Measurements from ENCODE around the gene USP13.
"Not testable (repeated sequence)": the region's sequence is repeated elsewhere in the genome, so short reads cannot be mapped to it uniquely, and the experiment has no call there.

Gene USP13

GRCh38 chr3:179738998-179739397, 86.2 kb downstream of the USP13 start:
- no peak for DNase-seq

GRCh38 chr3:179739816-179740594, 87.2 kb downstream of the USP13 start:
- DNase-seq, result no peak

- no peak for DNase-seq
Observed at GRCh38 chr3:179743913-179744312, 91.1 kb downstream of the USP13 start.

GRCh38 chr3:179744667-179745066, 91.8 kb downstream of the USP13 start:
- no peak for DNase-seq

- DNase-seq, result no peak
Observed at GRCh38 chr3:179745079-179745478, 92.2 kb downstream of the USP13 start.

- DNase-seq, result no peak
Observed at GRCh38 chr3:179745716-179746115, 92.9 kb downstream of the USP13 start.

- DNase-seq, result peak; percentile 4
Observed at GRCh38 chr3:179750720-179751328, 98.0 kb downstream of the USP13 start.

- no peak for DNase-seq
Observed at GRCh38 chr3:179760944-179761343, 108.1 kb downstream of the USP13 start.

GRCh38 chr3:179765396-179765795, 112.6 kb downstream of the USP13 start:
- no peak for DNase-seq

- DNase-seq, result no peak
Observed at GRCh38 chr3:179766416-179767133, 113.7 kb downstream of the USP13 start.

- no peak for DNase-seq
Observed at GRCh38 chr3:179768080-179768479, 115.2 kb downstream of the USP13 start.

- DNase-seq, result no peak
Observed at GRCh38 chr3:179769411-179770247, 116.8 kb downstream of the USP13 start.

- no peak for DNase-seq
Observed at GRCh38 chr3:179771797-179772196, 119.0 kb downstream of the USP13 start.

- no peak for DNase-seq
Observed at GRCh38 chr3:179772297-179772696, 119.5 kb downstream of the USP13 start.

- no peak for DNase-seq
Observed at GRCh38 chr3:179775416-179776122, 122.7 kb downstream of the USP13 start.

- DNase-seq, result not testable (repeated sequence)
Observed at GRCh38 chr3:179782841-179783240, 130.0 kb downstream of the USP13 start.

GRCh38 chr3:179788996-179789395, 136.2 kb downstream of the USP13 start:
- DNase-seq, result no peak

GRCh38 chr3:179791793-179792192, 139.0 kb downstream of the USP13 start:
- no peak for DNase-seq

GRCh38 chr3:179794355-179794754, 141.5 kb downstream of the USP13 start:
- no peak for DNase-seq

GRCh38 chr3:179796421-179796820, 143.6 kb downstream of the USP13 start:
- no peak for DNase-seq

- DNase-seq, result no peak
Observed at GRCh38 chr3:179797192-179797591, 144.4 kb downstream of the USP13 start.

- DNase-seq, result no peak
Observed at GRCh38 chr3:179801263-179801662, 148.4 kb downstream of the USP13 start.
